HG02973 (cell line): ENCODE data around the gene NRG3.

ENCODE experiments used
- ATAC-seq: cut with Tn5 transposase; IDR thresholded peaks from one replicate; pipeline ENCODE4 v1.9.1; 2021; ENCODE audit warnings: moderate library complexity; ENCODE audit not compliant: unreplicated experiment

The NRG3 gene

DNA sequence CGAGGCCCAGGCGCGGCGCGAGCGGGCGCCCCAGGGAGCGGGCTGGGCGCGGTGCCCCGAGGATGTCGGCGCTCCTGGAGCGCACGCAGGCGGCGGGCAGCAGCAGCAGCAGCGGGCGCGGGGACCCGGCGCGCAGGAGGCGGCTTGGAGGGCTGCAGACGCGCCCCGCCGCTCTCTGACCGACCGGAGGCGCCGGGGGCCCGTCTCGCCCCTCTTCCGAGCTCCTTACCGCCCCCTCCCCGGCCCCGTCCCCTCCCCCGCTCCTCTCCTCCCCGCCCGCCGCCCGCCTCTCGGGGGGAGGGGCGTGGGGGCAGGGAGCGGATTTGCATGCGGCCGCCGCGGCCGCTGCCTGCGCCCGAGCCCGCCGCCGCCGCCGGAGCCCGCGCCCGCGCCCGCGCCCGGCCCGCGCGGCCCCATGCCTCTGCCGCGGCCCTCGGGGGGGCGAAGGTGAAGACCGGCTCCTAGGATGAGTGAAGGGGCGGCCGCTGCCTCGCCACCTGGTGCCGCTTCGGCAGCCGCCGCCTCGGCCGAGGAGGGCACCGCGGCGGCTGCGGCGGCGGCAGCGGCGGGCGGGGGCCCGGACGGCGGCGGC is at the start of gene NRG3:
NRG3 (plus strand) TSS at position 320 of the 592 bp plus-strand sequence.
- ATAC-seq = no peak

DNA sequence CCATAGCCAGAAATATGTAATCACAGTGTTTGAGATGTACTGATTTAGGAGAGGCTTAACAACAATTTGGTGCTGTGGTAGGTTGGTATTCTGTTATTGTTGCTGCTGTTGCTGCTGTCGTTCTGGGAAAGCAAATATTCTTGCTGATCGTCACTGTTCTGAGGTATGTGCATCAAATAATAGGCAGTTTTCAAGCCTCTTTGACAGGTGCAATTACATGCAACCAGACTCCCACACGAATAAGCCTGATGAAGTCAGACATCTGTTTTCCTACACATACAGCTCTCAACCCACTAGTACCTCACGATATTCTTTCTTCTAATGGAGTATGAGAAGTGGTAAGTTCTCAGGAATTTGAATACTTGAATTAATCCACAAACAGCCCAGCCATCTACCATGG is 46.7 kb upstream of the NRG3 start:
- ATAC-seq = no peak

DNA sequence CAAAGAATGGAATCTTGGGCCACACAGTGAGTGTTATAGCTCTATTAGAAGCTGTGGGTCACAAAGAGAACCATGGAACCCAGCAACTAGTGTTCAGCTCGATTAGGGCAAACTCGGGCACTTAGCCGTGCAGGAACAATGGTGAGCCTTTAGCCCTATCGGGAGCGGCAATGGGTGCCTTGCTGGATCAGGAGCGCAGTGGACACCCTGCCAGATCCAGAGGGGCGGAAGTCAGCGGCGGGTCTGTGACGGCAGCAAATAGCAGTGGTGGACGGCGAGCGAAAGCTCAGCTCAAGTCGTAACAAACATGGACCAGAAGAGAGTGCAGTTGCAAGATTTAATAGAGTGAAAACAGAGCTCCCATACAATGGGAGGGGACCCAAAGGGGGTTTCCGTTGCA is 43.9 kb upstream of the NRG3 start:
- no peak for ATAC-seq

DNA sequence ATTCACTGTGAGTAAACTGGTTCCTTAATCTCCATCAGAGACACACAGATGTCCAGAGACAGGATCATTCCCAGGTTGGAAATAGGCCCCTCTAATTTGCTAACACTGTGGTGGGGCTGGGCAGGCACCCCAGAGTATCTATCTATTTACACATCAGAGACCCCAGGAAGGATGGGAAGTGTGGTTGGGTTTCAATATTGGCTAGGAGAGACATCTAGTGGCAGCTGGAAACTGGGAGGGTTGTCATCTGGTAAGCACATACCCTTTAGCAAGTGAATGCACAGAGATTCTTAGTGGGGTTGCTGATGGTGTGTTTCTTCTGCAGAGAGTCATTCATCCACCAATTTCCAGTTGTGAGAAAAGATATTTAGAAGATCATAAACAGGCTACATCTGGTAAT is 36.0 kb upstream of the NRG3 start:
- no peak for ATAC-seq

DNA sequence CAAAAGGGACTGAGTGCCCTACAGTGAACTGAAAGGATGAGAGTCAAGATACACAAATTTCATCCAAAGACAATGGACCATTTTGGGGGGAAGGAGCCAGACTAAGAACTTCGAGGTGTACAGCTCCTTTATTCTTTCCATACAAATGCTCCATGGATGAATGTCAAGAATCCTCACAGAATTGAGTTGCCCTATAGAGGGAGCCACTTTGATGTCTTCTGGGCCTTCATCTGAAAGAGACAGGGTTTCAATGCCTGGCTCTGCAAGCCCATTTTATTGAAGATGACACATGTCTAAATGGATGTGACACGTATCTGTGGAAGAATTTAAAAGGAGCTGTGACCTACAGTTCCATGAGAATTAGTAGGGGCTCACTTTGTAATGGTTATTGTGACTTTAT is 32.0 kb upstream of the NRG3 start:
- no peak for ATAC-seq

DNA sequence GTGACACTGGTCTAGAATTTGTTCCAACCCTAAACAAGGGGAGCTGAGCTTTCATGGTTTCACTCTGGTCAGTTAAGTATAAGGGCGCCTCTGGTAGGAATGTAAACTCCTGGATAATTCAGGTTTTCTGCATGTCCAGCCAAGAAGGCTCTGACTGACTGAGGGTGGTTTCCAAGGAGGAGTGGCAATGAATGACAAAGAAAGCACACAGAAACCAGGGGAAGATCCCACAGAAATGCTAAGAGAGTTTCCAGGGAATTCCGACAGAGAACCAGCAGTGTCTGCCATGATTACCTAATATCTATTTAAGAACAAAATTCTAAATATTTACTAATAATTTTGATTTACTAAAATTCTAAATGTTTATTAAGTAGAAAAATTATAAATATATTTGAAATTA is 27.3 kb upstream of the NRG3 start:
- no peak for ATAC-seq

DNA sequence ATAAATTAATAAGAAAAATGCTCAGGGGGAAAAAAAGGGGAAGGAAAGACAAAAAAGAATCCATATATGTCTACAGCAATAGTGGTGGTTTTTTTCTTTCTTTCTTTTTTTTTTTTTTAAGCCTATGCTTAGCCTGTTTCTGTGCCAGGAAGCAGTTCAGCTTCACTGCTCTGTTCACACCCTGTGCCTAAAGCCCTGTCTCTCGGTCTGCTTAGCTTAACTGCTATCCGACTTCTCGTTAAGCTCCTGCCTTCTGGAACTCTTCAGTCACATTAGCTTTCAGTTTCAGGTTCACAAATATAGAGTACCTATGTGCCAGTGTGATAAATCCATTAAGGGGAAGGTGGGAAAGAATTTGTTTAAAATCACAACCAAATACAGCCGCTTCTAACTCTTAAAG is 26.5 kb upstream of the NRG3 start:
- ATAC-seq = no peak

DNA sequence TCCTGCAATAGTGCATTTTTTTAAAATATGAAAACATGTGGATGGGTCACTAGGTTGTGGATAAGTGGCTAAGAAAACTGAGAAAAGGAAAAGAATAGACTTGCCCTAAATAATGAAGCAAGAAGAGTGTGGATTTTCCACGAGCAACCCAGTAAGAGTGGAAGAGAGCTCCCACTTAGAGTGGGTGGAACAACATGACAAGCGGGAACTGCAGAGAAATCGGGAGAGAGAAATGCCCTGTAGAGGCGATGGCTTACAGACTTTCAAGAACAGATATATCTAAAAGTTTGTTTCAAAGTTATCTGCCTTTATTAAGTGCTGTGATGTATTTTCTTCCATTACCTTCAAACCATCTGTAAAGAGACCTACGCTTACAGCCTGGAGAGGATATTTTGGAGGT is 26.1 kb upstream of the NRG3 start:
- no peak for ATAC-seq

DNA sequence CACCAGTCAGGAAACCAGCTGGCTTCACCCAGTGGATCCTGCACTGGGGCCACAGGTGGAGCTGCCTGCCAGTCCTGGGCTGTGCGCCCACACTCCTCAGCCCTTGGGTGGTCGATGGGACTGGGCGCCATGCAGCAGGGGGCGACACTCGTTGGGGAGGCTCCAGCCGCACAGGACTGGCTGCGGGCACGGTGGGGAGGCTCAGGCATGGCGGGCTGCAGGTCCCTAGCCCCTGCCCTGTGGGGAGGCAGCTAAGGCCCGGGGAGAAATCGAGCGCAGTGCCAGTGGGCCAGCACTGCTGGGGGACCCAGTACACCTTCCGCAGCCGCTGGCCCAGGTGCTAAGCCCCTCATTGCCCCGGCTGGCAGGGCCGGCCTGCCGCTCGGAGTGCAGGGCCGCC is 12.4 kb upstream of the NRG3 start:
- no peak for ATAC-seq

DNA sequence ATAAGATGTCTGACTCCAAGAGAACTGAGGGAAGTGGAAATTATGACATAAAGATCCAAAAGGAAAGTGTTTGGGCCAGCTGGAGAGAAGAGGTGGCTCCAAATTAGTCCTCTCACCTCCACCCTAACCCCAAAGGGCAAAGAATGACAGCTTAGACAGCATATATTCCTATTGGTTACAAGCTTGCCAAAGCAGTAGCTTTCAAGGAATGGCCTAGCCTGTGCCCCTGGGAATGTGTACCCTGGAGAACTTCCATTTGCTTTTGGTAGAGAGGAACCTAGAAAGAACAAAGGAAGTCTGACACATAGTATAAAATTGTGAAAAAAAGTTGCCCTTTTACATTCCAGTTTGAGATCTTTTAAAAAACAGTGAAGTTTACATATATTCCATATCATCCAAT is 11.2 kb upstream of the NRG3 start:
- no peak for ATAC-seq

DNA sequence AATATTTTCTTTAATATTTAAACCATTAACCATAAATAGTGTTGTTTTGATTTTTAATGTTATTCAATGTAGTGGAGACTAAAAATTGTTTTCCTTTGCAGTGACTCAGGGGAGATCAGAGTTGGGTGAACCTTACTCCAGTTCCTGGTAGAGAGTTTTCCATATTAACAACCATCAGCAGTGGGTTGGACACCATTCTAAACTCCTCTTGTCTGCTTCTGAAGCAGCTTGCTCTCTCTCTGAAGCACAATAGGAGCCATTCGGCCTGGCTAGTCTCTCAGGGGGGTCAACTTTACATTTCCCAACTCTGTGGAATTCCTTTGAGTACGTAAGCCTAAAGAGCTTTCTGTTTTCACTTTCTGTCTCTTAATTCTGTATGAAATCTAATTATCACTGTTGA is 9.4 kb upstream of the NRG3 start:
- no peak for ATAC-seq

DNA sequence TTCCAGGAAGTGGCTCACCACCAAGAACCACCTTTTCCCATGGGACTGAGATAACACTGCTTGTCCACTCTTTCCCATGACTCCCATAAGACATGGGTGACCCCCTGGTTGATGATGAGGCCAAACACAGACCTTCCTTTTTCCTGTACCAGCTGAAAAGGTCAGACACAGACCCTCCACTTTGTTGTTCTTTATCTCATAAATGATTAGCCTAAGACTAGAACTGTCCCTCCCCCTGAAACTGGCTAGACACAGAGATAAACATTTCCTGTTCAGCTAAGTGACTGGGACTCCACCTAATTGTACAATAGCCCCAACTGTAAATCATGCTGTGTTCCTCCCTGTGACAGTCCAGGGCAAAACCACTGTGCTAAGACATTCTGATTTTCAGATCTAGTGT is 8.2 kb upstream of the NRG3 start:
- ATAC-seq = peak; percentile 78

DNA sequence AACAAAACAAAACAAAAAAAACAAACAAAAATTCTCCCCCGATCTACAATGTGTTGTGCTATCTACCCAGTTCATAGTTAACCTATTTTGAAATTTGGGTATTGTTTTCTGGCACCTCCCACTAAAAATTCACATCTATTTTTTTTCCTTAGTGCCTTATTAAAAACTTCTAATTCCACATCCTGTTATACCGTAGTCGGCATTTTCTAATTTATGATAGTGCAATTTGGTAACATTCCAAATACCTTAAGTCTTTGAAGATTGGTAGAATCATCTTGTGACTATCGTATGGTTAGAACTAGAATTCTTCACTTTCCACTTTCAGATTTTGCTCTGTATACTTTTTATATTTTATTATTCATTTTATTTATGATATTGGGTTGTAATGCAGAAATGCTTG is 4.5 kb upstream of the NRG3 start:
- no peak for ATAC-seq

DNA sequence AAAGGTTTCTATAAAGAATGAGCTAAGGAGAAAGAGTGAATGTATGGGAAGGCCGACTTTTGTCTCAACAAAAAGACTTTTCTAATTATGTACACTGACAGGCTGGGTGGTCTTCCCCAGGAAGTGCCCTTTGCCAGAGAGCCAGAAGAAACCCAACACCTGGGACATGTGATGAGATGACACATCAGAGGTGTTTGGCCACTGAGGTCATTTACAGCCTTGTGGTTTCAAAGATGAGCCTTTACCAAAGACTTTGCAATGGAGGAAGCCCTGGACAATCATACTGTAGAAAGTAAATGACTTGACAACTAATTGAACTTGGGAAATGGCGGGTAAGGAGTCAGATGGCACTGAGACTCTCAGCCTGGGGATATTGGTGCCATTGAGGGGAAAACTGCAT is 3.4 kb upstream of the NRG3 start:
- ATAC-seq = no peak

DNA sequence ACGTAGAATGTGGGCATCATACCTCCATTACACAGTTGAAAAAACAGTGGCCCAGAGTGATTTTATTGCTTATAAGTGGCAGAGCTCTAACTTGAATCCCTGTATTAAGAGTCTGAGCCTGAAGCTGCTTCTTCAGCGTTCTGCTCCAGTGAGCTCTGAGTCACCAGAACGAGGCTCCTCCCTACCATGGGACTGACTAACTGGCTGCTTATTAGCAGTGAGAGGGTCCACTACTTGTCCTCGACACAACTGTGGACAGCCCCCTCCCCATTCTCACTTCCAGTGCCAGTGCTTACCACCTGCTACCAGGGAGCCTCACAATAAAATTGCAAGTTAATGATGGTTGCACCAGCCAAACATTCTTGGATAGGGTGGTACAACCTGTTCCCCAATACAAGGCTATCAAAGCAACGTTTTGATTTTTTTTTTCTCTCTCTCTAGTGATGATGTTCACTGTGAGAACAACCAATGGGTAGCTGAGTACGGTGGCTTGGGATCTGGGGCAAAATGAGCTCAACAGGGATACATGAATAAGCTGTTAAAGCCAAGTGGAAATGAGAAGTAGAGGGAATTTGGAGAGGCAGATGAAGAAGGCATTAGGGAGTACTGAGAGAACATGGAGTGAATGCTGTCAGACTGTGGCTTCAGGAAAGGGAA is 2.7 kb upstream of the NRG3 start:
- no peak for ATAC-seq

DNA sequence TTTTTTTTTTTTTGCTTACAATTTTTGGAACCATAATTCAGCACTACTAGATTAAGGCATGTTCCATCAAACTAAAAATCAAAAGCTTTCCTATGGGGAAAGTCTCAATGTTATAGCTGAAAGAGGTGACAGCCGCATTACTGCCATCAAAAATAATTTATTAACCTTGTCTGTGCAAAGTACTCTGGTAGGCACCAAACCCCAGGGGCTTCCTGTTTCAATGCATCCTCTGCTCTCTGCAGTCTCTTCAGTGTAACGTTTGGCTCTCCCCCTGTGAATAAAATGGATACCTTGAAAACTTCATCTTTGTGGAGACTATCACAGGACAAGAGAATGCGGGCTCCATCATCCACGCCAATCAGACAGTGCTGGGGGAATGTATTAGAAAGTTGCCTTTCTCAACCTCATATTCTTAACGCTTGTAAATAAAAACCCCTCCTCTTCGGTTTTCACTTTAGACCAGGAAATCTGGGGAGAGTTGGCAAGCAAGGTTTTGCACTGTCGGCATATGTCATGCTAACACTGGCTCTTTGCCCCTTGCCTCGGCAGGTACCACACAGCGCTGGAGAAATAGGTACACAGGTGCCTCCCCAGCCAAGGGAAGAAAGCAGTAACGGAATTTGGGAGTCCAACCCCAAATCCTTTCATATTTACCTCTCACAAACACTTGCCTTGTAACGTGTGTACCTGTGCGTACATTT is 1.6 kb upstream of the NRG3 start:
- no peak for ATAC-seq

DNA sequence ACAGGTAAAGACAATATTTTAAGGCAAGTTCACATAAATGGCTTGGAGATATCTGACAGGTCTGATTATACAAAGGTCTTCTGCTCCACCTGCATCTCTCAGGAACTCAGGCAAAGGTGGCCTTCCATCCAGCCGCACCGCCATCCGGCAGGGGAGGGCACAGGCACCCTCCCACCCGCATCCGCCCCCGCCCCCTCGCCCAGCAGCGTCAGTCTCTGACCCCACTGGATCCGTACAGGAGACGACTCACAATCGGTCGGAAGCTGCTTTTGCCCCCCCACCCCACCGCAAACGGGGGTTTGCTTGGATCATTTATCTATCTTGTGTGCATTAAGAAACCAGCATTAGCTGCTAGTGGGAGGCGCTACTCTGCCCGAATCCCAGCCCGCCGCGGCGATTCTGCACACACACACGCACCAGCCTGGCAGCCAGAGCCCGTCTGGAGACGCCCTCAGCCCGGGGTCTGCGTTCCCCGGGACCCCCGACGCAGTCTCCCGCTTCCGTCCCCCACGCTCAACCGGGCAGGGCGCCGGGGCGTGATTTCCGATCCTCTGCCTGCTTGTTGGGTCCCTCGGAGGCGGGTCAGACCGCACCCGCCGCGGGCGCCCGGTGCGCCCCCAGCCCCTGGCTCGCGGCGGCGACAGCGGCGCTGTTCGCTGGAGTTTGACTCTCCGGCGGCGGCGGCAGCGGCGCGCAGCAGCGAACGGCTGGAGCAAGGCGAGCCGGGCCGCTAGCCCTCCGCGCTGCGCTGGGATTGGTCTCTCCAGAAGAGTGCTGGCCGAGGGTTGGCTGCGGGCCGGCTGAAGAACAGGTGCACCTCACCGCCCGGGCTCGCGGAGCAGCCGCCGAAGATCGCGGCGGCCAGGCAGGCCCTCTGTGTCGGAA is 820 bp upstream of the NRG3 start:
- no peak for ATAC-seq

DNA sequence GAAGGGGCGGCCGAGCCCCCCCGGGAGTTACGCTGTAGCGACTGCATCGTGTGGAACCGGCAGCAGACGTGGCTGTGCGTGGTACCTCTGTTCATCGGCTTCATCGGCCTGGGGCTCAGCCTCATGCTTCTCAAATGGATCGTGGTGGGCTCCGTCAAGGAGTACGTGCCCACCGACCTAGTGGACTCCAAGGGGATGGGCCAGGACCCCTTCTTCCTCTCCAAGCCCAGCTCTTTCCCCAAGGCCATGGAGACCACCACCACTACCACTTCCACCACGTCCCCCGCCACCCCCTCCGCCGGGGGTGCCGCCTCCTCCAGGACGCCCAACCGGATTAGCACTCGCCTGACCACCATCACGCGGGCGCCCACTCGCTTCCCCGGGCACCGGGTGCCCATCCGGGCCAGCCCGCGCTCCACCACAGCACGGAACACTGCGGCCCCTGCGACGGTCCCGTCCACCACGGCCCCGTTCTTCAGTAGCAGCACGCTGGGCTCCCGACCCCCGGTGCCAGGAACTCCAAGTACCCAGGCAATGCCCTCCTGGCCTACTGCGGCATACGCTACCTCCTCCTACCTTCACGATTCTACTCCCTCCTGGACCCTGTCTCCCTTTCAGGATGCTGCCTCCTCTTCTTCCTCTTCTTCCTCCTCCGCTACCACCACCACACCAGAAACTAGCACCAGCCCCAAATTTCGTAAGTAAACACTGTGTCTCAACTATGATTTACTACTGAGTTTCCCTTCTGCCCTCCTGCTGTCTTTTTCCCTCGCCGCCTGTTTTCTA is 666 bp downstream of the NRG3 start:
- no peak for ATAC-seq

DNA sequence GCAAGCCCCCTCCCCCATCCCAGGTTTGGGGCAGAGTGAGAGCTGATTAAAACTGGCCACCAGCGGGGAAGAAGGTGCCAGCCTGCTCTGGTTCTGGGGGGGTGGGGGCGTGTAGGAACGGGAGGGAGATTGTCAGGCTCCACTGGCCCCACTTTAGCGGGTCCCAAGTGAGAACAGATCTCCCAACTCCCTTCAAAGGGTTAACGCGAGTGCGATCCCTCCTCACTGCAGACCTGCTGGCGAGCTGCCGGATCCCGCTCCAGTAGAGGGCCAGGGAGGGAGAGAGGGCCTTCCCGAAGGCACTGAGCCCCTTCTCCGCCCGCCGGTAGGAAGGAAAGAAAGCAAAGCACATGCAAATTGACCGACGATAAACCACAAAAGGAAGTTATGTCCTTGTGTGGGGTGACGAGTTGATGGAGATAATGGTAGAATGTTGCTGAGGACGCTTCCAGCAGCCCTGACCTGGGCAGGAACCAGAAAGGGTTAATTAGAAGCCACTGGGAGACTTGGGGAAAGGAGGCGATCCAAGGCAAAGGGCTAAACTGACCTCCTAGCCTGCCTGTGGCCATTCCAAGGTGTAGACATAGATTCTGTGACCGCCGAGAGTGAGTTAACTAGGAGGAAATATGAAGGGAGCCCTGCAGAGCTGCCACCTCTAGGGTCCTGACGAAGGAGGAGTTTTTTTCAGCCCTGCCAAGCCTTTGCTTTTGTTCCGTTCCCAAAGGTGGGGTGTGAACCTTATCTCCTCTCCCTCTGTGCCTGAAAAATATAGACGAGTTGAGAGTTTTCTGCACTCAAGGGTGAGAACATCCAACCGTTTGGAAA is 1.5 kb downstream of the NRG3 start:
- ATAC-seq = no peak

DNA sequence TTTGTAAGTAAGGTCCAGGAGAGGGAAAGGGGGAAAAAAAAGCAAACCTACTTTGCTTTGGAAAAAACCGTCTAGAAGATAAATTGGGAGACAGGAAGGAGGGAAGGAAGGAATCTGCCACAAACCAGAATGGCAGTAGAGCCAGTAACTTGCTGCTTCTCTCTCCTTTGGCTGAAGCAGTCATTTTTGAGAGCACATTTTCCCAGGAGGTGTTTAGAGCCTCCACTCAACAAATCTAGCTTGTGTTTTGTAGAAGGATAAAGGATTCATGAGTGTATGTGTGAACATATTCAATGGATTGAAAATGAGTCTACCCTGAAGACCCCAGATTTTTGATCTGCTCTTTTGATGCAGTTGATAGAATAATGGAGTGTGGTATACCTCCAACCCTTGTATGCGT is 2.6 kb downstream of the NRG3 start:
- no peak for ATAC-seq
